Ascending aorta (tissue), 2 donors: ENCODE data around the gene CHAD. TPM values are rescaled to one million over a fixed set of nuclear protein-coding genes. Genes with fewer than 3 reads are reported as not detected.

ENCODE experiments used
- DNase-seq, 2 donors: peaks; one replicate each; pipeline ENCODE4 v3.0.0-alpha.2; 2019; ENCODE audit warnings: low spot score in 2 of 2
- H3K27ac ChIP-seq, 2 donors: fragments of 200-600 bp; sonication (generic); one replicate each; pipeline ENCODE4 v1.5.1; 2016 to 2017; ENCODE audit warnings: mild to moderate bottlenecking in 1 of 2
- H3K27me3 ChIP-seq: fragments of 200-600 bp; sonication (generic); one replicate; pipeline ENCODE4 v1.5.1; 2017
- H3K36me3 ChIP-seq, 2 donors: fragments of 200-600 bp; sonication (generic); one replicate each; pipeline ENCODE4 v1.5.1; 2016
- H3K4me1 ChIP-seq, 2 donors: fragments of 200-600 bp; sonication (generic); one replicate each; pipeline ENCODE4 v1.5.1; 2016 to 2017; ENCODE audit warnings: mild to moderate bottlenecking in 1 of 2
- H3K4me3 ChIP-seq, 2 donors: fragments of 200-600 bp; sonication (generic); one replicate each; pipeline ENCODE4 v1.5.1; 2016 to 2017; ENCODE audit warnings: mild to moderate bottlenecking in 1 of 2
- H3K9me3 ChIP-seq, 2 donors: fragments of 200-600 bp; sonication (generic); one replicate each; pipeline ENCODE4 v1.5.1; 2016
- intact Hi-C: fragments of 100-400 bp; cut with DNase I; formaldehyde crosslinking; loops from one replicate; pipeline ENCODE4 v1.15.1; 2023
- total RNA-seq: library from RNA; depleted of rRNA; stranded (reverse); fragments of >200 nt; gene quantifications from one replicate; pipeline ENCODE4 v1.1.0, GENCODE V29; 2016
- TF ChIP-seq, protein P1 (sequence below), 3 experiments: fragments of 200-600 bp in 2 of 3; fragments of 450-650 bp in 1 of 3; sonication (generic) in 2 of 3; IDR thresholded peaks; one replicate each; pipeline ENCODE4 v1.5.1; 2016 to 2019; ENCODE audit warnings: antibody characterized with exemption in 3 of 3, mild to moderate bottlenecking in 1 of 3, moderate library complexity in 1 of 3

The CHAD gene
- total RNA-seq, 1 donor from 2014 or later, result not detected

DNA sequence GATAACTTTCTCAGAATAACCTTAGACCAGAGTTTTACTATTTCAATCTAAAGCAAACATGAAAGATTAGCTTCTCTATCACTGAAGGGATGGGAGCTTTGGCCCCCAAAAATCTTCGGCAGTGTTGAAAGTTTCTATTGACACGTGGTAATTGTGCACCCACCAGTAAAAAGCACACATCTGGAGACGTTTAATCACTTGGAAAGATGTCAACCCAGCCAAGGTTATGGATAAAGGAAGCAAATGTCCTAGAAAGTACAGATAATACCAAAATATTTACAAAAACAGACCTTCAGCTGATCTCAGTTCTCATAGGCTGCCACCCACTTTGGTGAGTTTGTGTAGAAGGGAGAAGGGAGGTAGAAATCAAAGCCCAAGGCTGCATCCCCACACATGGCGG is 44.8 kb upstream of the CHAD start:
- no peak for DNase-seq
- H3K36me3 ChIP-seq, result no peaks in the 10 kb centered on the region
- no peak overlapping the region for H3K27ac ChIP-seq
- TF ChIP-seq, protein P1, sequence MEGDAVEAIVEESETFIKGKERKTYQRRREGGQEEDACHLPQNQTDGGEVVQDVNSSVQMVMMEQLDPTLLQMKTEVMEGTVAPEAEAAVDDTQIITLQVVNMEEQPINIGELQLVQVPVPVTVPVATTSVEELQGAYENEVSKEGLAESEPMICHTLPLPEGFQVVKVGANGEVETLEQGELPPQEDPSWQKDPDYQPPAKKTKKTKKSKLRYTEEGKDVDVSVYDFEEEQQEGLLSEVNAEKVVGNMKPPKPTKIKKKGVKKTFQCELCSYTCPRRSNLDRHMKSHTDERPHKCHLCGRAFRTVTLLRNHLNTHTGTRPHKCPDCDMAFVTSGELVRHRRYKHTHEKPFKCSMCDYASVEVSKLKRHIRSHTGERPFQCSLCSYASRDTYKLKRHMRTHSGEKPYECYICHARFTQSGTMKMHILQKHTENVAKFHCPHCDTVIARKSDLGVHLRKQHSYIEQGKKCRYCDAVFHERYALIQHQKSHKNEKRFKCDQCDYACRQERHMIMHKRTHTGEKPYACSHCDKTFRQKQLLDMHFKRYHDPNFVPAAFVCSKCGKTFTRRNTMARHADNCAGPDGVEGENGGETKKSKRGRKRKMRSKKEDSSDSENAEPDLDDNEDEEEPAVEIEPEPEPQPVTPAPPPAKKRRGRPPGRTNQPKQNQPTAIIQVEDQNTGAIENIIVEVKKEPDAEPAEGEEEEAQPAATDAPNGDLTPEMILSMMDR (IDR thresholded peaks at IDR 0.05), result no peak
- intact Hi-C loops, result no loop called here
- no peaks in the 10 kb centered on the region for H3K9me3 ChIP-seq
- no peak overlapping the region for H3K4me3 ChIP-seq
- peaks cover 0 to 3% of the 10 kb centered on the region in 2 donors for H3K4me1 ChIP-seq
- H3K27me3 ChIP-seq, result no peaks in the 10 kb centered on the region

DNA sequence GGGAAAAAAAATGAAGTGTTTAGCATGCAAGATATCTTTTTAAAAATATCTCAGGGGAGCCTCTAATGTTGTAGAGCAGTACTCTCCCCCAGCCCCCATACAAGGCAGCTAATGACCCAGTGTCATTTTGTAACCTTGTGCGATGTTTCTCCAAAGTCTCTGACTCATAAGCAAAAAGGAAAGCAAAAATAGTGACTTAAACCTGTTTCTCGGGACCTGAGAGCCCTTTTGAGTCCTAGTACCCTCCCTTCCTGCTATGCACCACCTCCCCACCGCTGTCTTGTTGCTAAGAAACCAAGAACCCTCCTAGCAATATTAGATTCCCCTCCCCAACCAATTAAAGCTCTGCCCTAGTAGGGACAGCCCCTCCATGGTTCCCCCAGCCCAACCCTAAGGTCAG is 42.4 kb upstream of the CHAD start:
- H3K27me3 ChIP-seq, result no peaks in the 10 kb centered on the region
- H3K4me1 ChIP-seq, result peaks cover 3 to 4% of the 10 kb centered on the region in 2 donors
- no peak overlapping the region for H3K4me3 ChIP-seq
- no peak overlapping the region for H3K27ac ChIP-seq
- H3K9me3 ChIP-seq, result no peaks in the 10 kb centered on the region
- DNase-seq, result no peak
- TF ChIP-seq, protein P1 (IDR thresholded peaks at IDR 0.05), result no peak
- no peaks in the 10 kb centered on the region for H3K36me3 ChIP-seq
- intact Hi-C loops, result no loop called here

GRCh38 chr17:50508573-50509460 is 40.1 kb upstream of the CHAD start:
- TF ChIP-seq, protein P1 (IDR thresholded peaks at IDR 0.05), result peak in 2 of 3 experiments; percentile 21 to 30
- peak overlapping the region; percentile 28 to 80 for H3K27ac ChIP-seq
- intact Hi-C loops, result loop anchor here (2.0 kb wide), 1 partner anchor 30 kb away; the partner anchor contains the start of gene RSAD1

DNA sequence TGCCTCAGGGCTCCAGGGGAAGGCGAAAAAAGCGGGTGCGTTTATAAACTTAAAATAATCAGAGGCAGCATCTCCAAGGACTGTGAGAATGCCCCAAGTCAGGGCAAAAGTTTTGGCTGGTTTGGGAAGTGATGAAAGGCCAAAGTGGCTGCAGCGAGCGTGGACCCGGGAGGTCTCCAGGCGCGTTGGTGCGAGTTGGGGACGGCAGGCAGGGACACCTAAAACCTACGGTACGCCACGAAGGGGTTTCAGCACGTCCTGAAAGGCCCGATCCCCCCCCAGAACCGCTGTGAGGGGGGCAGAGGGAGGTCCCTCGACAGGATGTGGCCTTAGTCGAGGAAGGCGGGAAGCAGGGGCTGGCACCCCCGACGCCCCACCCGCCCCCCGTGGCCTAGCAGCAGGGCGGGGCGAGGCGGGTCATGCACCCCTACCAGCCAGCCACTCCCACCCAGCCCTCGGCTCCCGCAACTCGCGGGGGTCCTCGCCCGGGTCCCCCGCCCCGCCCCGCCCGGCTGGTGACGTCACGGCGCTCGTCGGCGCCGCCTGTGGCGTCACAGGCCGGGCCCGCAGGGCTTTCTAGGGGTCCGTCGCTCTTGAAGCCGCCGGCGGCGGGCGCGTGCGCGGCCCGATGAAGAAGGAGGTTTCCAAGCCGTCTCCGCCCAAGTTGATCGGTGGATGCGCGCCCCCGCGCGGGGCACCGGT is 39.3 kb upstream of the CHAD start, which contains the start of gene MYCBPAP:
MYCBPAP (plus strand) TSS at position 569 of the 702 bp plus-strand sequence. CDS start 236 bp downstream, outside the sequence.
- Histone ChIP-seq H3K4me3 (peak within 1 kb of the TSS; percentile 71 to 80), H3K9me3 (no peaks in the 10 kb centered on the region), H3K27ac (peak within 1 kb of the TSS; percentile 28 to 80), H3K36me3 (no peaks in the 10 kb centered on the region), H3K4me1 (peaks cover 3 to 4% of the 10 kb centered on the region in 2 donors), H3K27me3 (no peaks in the 10 kb centered on the region)
- intact Hi-C loops, result loop anchor here (2.0 kb wide), 1 partner anchor 29 kb away; the partner anchor contains the start of gene RSAD1
- DNase-seq, result peak; percentile 31 to 92
- TF ChIP-seq, protein P1 (IDR thresholded peaks at IDR 0.05), result no peak

More at GRCh38 chr17:50508573-50509460, 40.1 kb upstream of the CHAD start:
- Histone ChIP-seq H3K4me1 (peaks cover 3 to 4% of the 10 kb centered on the region in 2 donors), H3K4me3 (peak overlapping the region; percentile 71 to 80), H3K9me3 (no peaks in the 10 kb centered on the region), H3K36me3 (no peaks in the 10 kb centered on the region), H3K27me3 (no peaks in the 10 kb centered on the region)
- DNase-seq, result no peak

DNA sequence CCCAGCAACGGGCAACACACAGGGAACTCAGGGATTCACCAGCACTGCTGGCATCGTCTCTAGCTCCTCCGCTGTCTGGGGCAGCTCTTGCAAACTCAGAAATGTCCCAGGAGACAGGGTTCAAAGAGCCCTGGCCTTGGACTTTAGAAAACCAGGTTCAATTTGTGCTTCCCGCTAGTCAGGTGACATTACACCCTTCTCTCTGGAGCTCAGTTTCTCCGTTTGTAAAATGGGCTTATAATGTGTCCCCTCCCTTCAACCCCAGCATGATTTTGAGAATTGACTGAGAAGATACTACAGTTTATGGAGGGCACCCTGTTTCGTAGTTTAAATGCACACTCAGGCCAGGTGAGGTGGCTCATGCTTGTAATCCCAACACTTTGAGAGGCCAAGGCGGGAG is 37.6 kb upstream of the CHAD start:
- no peak overlapping the region for H3K27ac ChIP-seq
- no peak overlapping the region for H3K4me3 ChIP-seq
- no peaks in the 10 kb centered on the region for H3K9me3 ChIP-seq
- TF ChIP-seq, protein P1 (IDR thresholded peaks at IDR 0.05), result no peak
- intact Hi-C loops, result no loop called here
- H3K36me3 ChIP-seq, result no peaks in the 10 kb centered on the region
- H3K4me1 ChIP-seq, result peaks cover 3 to 4% of the 10 kb centered on the region in 2 donors
- DNase-seq, result no peak
- H3K27me3 ChIP-seq, result no peaks in the 10 kb centered on the region
